GM21576 (cell line): ENCODE measurements around the gene HDAC4.

ENCODE experiments used
- ATAC-seq: cut with Tn5 transposase; IDR thresholded peaks from one replicate; pipeline ENCODE4 v1.9.1; 2021; ENCODE audit warnings: mild to moderate bottlenecking, moderate library complexity; ENCODE audit not compliant: unreplicated experiment

Gene HDAC4

DNA sequence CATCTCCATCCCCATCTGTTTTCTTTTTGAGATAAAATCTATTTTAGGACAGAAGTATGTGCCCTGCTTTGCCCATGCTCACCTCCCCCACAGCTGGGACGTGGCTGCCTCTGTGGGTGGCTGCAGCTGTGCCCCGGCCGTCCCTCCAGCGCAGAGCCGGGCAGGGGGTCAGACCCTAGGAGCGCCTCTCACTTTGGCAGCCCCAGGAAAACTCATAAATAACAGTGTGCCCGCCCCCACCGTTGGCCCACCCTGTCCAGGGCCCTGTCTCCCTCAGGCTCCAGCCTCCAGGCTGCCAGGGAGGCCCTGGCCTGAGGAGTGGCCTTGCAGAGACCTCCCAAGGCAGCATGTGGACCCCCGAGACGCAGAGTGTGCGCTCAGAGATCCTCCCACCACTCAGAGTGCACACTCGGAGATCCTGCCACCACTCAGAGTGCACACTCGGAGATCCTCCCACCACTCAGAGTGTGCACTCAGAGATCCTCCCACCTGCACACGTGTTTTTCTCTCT is 374.8 kb downstream of the HDAC4 start:
- ATAC-seq, result no peak

DNA sequence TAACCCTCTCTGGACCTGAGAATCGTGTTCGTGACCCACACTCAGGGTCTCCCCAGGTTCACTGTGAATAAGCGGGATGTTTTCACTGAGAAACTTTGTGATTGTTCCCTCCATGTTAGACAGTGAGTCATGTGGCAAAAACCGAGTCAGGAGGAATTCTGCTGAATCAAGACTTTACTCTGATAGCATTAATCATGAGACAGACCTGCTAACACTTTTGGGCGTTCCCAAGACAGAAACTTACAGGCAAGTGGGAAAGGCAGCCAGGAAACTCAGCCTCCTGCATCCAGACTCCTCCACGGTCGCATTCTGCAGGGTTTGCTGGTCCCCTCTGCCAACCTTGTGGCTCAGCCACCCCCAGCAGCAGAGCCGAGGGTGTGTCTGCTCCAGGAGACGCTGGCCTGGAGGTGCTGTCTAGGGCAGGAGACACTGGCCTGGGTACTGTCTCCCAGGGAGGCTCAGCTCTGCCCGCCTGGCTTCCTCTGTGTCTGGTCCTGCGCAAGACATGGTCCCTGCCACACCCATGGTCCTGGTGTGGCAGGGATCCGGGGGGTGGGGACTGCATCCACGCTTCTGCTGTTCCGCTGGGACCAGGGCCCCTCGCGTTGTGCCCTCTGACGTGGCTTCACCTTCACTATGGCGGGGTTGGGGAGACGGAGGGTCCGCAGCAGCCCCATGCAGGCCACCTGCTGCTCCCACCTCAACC is 375.6 kb downstream of the HDAC4 start:
- ATAC-seq, result no peak

DNA sequence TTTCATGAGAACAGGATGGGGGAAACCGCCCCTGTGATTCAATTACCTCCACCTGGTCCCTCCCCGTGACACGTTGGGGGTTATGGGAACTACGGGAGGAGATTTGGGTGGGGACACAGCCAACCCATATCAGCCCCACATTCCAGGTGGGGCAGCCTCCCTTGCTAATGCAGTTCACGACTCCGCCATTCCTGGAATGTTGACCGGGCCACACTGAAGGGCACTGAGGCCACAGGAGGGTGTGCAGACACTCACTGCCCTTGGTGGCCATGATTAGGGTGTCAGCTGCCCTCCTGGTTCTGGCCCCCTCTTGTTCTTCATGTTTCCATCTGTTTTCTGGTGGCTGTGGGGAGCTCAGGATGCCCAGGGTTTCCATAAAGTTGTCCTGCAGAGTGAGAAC is 376.6 kb downstream of the HDAC4 start:
- ATAC-seq, result no peak

DNA sequence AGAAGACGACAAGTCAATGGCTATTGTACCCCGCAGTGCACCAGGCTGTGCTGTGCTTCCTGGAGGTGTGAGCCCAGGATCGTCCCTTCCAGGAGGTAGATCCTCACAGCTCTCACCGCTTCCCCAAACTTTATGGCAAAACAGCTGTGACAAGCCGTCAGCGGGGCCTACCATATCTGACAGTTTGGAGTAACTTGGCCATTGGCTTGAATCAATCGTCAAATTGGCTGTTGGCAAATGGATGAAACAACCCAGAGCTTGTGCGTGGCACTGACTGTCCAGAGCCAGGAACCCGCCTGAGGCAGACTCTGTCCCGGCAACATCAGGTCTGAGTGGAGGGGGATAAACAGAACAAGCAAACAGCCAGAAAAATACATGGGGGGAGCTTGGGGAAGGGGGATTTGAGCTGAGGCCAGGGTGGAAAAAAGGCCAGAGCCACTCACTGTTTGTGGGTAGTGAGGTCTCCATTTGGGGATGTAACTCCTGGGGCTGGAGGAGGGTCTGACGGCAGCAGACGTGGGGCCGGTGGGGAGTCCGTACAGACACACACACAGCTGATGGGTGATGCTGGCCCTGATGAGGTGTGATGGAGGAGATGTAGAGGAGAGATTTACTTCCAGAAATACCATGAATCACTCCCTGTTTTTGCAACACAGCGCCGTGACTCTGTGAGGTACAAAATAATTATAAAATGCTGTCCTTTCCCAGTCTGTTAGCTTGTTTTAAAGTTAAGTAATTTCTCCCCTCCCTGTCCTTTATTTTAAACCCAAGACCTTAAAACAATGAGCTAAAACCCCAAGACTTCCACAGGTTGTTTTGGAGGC is 378.2 kb downstream of the HDAC4 start:
- no peak for ATAC-seq

DNA sequence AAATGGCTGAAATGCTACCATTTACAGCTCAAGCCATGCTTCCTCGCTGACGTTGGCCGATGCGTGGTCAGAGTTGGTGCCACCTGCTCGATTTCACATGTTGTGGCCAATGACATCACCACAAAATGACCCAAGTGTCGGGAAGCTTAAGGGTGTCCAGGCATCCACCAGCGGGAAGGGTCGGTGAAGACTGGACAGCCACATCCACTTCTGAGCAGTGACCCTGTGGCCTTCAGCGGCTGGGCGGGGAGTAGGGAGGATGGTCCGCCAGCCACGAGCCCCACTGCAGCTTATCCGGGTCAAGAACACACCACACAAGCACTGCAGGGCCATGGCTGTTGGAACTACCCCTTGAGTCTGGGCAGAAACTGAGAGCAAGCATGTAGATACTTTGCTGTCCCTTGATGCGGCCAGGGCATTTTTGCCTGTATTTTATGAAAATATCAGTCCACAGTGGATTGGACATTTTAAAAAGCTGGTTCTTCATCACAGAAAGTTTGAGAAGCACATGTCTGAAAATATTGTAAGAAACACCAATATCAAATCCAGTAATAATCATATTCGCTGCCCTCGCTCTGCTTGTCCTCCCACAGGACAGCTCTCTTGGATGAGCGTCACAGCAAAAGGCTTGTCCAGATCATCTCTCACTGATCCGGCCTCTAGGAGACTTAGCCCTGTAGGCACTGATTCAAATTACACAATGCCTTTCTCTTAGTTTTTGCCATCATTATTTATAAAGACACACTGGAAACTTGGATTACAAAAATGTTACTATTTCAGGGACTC is 379.0 kb downstream of the HDAC4 start:
- ATAC-seq, result no peak

DNA sequence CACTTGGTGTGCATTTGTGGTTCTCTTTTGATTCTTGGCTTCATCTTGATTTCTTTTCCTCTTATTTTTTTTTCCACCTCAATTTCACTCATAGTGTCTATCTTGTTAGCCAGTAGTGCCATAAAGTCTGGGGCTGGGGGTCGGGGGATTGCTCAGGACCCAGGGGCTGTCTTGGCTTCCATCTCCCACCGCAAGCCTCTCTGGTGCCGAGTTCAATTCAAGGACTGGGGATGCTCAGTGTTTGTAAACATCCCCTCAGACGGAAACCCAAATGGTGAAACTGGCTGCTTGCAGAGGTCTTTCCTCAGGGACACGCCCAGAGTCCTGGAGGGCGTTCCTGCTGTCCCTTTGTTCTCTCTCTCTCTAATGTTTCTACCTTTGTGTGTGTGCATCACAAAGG is 379.6 kb downstream of the HDAC4 start:
- no peak for ATAC-seq

DNA sequence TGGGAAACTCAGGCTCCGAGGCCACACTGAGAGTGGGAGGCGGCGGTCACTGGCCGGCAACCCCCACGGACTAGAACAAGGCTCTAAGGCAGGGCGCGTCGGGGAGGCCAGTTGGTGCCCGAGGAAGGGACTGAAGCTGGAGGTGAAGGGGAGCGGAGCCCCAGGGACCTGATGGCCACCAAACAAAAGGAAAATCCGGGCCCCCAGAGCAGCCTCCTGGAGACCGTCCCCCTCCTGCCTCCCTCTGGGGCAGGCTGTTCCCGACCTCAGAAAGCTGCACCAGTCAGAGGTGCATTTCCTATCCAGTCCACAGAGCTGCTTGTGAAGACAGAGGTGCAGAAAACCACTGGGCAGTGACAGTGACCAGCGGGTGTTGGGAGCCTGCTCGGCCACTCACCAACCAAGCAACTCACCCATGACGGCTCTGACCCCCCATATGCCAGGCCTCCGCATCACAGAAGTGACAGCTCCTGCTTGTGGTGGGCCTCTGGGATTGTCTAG is 380.2 kb downstream of the HDAC4 start:
- no peak for ATAC-seq

DNA sequence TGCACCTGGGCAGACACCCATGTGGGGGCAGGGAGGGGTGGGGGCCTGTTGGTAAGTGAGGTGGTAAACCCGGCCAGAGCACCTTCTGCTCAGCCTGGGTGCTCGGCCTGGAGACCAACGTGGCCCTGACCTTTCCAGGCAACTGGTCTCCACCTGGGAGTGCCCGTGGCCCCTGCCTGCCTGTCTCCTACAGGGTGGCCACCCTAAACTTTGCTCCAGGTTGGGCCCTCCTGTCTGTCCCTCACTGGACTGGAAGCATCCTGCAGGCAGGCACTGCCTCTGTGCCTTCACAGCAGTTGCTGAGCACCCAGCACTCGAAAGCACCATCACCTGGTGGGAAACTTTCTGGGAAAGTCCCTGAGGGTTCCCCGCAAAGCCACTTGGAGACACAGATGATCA is 381.6 kb downstream of the HDAC4 start:
- no peak for ATAC-seq

DNA sequence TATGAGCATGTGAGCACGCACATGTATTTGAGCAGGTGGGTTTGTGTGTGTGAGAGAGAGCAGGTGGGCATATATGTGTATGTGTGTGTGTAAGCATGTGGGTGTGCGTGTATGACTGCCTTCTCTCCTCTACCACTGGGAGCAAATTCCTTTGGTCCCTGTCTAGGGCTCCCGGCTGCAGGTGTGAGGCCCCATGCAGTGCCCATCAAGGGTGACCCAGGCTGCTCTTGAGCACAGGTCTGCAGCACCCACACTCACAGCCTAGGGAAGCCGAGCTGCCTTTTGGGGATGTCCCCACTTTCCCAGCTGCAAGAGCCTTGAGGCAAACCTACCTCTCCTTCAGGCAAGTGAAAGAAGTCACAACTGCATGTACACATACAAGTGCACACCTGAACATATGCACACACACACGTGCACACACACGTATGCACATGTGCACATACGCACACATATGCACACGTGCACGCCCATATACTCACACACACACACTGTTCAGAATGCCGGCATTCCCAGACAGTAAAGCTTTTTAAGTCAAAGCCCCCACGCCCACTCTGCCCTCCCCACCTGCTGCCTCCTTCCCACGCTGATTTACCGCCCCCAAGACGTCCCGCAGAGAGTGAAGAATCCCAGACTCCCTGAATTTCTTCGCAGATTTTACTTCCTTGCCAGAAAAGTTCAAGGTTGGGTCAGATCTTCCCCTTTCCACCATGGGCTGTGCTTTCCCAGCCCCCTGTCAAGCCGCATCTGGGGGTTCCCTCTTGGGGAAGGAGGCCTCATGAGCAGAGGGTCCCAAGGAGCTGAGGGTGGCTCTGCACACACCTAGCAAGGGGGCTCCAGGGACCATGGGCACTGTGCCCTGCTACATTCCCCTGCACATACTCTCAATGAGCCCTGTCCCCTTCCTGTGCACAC is 382.3 kb downstream of the HDAC4 start:
- ATAC-seq, result no peak

DNA sequence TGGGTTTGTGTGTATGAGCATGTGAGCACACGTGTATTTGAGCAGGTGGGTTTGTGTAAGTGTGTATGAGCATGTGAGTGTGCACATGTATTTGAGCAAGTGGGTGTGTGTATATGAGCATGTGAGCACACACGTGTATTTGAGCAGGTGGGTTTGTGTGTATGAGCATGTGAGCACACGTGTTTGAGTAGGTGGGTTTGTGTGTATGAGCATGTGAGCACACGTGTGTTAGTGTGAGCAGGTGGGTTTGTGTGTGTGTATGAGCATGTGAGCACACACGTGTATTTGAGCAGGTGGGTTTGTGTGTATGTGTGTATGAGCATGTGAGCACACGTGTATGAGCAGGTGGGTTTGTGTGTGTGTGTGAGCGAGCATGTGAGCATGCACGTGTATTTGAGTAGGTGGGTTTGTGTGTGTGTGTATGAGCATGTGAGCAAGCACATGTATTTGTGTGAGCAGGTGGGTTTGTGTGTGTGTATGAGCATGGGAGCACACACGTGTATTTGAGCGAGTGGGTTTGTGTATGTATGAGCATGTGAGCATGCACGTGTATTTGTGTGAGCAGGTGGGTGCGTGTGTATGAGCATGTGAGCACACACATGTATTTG is 383.2 kb downstream of the HDAC4 start:
- no peak for ATAC-seq

DNA sequence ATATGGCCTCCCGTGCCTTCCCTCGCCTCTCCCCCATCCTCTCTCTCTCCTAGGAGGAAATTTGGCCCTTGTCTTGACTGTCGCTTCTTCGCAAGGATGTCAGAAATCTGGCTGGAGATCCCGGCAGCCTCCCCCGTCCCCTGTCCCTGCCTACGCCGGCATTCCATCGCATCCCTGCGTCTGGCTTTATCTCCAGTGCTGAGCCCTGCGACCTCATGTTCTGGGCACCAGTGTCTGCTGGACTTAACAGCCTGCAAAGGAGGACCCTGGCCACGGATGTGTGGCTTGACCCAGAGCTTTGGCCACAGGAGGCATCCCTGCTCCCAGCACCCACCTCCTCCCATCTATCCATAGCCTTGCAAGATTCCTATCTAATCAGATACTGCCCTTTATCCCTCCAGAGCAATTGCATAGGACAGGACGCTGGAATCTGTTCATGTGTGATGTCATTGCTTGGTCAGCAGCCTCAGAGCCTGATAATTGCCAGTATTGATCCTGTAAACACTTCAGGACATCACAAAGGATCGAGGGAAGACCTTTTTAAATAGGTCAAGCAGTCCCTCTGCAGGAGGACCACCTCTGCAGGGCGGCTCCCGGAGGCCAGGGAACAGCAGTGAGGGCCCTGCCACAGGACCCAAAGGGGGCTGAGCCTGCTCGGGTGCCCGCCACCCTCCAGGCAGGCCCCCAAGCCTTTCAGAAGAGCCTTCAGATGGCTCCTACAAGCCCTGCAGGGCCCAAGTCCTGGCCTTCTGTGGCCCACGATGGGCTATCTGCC is 384.7 kb downstream of the HDAC4 start:
- ATAC-seq, result no peak

DNA sequence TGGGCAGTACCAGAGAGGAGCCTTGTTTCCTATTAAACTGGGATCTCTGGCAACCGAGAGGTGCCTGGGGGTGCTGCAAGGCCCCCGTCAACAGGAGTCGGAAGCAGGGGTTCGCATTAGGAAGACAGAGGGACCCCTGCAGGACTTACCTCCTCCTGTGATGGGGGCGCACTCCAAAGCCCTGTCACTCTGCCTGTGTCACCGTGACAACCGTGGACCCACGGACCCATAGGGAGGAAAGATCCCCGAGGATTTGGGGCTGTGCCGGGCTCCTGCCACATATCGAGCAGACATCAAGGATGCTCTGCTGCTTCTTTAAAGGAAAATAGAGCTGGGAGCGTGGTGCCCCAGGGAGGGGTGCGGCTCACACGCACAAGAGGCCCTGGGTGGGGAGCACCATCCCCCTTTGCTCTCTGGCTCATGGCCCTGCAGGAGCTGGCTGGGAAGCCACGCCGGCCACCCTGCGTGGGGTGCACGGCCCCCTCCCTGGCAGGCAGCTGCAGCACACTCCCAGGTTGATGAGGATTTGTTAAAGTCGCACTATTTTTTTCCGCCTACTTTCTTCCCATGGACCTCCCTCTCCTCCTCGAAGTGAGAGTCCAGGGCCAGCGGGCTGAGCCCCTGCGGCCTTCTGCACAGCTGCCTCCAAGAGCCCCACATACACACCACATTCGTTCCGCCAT is 385.5 kb downstream of the HDAC4 start:
- no peak for ATAC-seq

DNA sequence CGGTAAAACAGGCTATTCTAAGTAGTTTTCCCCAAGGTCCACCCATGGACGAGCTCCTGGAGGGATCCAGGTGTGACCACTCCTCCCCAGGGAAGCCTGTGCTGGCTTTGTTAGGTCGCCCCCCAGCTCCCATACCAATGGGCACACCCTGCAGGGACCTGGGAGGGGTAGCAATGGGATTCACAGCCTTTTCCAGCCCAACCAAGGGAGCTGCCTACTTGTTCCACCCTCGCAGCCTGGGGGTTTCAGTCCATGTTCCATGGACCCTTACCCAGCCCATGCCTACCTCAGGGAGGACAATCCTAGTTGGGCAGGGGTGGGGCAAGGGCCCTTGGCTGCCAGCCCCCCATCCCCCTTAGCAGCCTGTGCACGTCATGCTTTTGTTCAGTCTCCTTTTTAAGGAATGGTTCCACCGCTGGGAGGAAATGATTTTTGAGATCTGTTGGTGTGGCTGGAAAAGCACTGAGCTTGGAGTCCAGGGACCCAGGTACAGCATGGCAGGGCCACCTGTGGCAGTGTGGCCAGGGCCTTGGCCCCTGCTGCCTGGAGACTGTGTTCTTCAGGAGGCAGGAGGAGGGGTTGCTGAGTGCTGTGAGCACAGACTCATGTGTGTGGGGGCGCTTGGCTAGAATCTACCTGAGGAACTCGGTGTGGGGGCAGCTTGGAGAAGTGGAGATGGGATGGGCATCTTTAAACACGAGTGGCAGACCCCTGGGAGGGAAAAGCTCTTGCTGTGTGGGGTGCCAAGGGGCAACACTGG is 386.2 kb downstream of the HDAC4 start:
- no peak for ATAC-seq

DNA sequence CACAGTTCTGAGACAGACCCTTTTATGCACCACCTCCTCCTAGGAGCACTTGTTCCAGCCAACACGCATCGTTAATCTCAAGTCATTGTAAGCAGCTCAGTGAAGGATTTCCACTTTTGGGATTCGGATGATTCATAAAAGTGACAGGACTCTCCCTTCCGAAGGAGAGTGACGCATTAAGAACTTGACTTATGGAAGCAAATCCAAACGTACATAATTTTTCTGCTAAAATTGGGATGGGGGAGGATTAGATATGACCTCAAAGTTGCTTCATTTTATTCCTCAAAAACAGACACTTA is 387.2 kb downstream of the HDAC4 start:
- ATAC-seq, result no peak

DNA sequence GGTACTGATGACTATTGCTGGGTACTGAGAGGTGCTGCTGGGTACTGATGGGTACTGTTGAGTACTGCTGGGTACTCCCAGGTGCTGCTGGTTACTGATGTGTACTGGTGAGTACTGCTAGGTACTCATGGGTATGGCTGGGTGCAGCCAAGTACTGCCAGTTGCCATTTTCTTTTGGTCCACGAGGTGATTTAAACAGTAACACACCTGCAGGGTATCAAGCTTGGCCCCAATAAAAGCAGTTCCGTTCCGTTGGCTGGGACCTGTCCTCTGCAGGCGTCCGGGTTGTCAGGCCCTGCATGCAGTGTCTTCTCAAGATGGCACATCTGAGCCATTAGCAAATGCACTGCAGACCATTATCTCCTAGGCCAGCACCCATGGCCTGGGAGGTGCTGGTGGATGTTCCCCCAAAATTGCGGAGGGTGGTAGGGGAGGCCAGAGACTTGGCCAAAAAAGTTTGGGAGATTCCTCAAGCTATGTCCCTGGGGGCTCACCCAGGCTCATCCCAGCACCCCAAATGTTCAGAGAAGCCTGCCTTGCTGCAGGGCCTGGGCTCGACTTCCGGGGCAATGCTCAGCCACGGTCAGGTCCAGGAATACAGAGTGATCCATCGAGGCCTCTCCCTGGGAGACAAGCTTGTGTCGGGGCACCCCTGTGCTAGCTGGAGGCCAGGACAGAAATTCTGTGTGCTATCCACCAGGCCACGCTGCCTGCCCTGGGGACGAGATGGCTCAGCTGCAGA is 387.7 kb downstream of the HDAC4 start:
- ATAC-seq, result no peak

DNA sequence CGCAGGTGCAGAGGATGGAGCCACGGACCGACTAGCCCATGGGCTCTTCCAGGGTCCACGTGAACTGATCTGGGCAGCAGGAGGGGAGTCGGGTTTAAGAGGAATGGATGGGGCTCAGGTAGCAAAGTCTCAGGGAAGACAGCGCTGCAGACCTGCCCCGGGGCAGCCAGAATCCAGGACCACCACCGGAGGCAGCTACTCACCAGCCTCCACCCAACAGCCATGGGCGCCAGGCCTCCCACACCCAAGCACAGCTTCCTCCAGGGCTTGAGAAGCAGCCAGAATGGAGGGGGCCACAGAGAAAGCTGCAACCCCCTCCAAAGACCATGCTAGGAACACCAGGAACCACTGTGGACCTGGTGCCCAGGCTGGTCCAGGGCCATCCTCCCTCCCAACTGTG is 388.6 kb downstream of the HDAC4 start:
- no peak for ATAC-seq

DNA sequence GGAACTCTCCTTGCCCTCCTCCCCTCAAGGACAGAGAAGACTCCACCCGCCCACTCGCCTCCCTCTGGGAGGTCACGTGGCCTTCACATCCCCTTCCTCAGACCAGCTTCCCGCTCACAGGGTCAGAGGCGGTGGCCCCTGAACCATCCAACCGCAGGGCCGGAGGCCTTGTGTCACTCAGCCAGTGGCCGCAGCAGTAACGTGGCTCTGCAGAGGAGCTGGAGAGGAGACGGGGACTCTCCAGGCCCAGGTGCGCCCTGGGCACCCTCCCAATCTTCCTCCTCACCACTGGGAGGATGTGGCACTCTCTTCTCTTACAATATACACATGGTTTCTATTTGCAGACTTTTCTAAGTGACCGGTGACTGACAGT is 391.2 kb downstream of the HDAC4 start:
- no peak for ATAC-seq
